ENCODE results near the gene FFAR2.

The FFAR2 gene

DNA sequence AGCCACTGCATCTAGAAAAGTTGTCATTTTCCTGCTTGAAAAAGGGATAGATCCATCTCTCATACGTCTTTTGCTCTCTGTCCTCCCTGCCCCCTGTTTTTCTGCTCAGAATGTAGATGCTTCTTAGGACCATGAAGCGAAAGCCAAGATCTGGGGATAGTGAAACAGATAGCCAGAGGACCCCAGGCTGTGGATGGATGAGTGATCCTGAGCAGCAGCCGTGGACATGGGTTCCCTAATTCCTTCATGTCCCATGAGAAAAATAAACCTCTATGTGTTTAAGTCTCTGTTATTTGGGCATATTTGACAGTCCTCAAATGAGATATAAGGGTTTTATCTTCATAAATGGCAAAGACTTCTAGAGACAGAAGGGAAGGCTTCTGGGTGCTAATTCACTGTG is 12.2 kb upstream of the FFAR2 start:
- Histone ChIP-seq H3K27me3 (replicated peaks; ENCODE audit: control insufficient read depth, insufficient read depth, low read length) (no peaks in the 10 kb centered on the region), H3K4me3 (replicated peaks; ENCODE audit: low read depth, low read length) (no peak overlapping the region), H3K36me3 (ENCODE audit: control insufficient read depth, insufficient read depth, low read length) (no peaks in the 10 kb centered on the region)
- TF ChIP-seq, protein P1, sequence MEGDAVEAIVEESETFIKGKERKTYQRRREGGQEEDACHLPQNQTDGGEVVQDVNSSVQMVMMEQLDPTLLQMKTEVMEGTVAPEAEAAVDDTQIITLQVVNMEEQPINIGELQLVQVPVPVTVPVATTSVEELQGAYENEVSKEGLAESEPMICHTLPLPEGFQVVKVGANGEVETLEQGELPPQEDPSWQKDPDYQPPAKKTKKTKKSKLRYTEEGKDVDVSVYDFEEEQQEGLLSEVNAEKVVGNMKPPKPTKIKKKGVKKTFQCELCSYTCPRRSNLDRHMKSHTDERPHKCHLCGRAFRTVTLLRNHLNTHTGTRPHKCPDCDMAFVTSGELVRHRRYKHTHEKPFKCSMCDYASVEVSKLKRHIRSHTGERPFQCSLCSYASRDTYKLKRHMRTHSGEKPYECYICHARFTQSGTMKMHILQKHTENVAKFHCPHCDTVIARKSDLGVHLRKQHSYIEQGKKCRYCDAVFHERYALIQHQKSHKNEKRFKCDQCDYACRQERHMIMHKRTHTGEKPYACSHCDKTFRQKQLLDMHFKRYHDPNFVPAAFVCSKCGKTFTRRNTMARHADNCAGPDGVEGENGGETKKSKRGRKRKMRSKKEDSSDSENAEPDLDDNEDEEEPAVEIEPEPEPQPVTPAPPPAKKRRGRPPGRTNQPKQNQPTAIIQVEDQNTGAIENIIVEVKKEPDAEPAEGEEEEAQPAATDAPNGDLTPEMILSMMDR (IDR thresholded peaks at IDR 0.05; ENCODE audit: insufficient read depth, low read length, poor library complexity, severe bottlenecking), result no peak
- DNase-seq (ENCODE audit: extremely low read depth, insufficient read length), result no peak

DNA sequence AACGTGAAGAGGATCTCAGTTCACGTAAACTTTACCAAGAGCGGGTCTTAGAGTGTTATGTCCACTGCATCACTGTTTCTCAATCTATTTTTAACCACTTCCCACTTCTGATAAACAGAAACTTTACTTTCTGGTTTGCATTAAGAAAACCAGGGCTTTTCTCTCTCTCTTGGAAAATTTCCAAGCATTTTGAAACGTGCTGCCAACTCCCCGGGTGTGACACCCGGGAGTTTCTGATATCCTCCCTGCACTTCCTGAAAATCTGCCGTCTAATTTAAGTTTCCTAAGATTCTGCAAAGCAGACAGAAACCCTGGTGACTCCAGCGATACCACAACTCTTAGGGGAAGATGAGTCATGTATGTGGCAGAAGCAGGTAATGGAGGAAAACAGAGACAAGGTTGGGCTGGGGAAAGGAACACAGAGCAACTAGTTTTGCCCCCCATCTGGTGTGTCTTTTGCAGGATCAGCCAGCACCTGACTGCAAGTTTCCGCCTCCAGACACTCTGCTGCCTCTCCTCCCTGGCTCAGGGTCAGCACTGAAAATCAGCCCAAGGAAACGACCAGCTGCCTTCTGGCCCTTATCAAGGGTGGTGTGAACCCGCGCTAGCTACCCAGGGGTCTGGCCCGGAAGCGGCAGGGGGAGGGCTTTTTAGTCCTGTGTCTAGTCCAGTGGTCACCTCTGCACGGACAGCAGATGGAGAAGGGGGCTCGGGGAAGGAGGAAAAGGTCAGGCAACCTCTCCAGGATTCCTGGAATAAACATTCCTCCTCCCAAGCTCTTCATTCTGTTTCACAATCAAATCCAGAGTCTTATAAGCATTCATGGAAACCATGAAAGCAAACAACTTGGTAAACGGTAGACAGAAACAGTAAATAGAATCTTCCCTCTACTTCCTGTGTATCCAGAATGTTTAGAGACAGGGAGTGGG is 11.3 kb upstream of the FFAR2 start:
- Histone ChIP-seq H3K4me3 (replicated peaks; ENCODE audit: low read depth, low read length) (0 out of 2 replicates have a peak overlapping the region, but pooled peaks have one; percentile 7), H3K27me3 (replicated peaks; ENCODE audit: control insufficient read depth, insufficient read depth, low read length) (no peaks in the 10 kb centered on the region)

DNA sequence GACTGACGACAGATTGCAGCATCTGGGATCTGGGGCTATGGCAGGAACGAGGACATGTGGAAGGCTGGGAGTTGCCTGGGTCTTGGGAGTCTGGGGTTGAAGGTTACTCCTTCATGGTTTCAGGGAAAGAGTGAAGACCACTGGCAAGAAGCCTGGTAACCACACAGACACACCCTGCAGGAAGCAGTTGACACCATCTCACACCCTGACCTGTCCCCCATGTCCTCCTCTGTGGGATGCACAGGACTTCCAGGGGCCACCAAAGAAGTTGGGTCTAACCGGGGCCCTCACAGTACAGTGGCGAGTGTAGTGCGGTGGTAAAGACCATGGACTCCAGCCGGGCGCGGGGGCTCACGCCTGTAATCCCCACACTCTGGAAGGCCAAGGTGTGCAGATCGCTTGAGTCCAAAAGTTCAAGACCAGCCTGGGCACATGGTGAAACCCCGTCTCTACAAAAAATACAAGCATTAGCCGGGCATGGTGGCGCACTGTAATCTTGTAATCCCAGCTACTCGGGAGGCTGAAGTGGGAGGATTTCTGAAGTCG is 10.6 kb upstream of the FFAR2 start:
- no peak overlapping the region for H3K4me3 ChIP-seq (replicated peaks; ENCODE audit: low read depth, low read length)
- TF ChIP-seq, protein P1 (IDR thresholded peaks at IDR 0.05; ENCODE audit: insufficient read depth, low read length, poor library complexity, severe bottlenecking), result no peak
- H3K27me3 ChIP-seq (replicated peaks; ENCODE audit: control insufficient read depth, insufficient read depth, low read length), result no peaks in the 10 kb centered on the region
- DNase-seq (ENCODE audit: extremely low read depth, insufficient read length), result no peak
- no peaks in the 10 kb centered on the region for H3K36me3 ChIP-seq (ENCODE audit: control insufficient read depth, insufficient read depth, low read length)

More for the DNA sequence above, 11.3 kb upstream of the FFAR2 start:
- no peak for DNase-seq (ENCODE audit: extremely low read depth, insufficient read length)
- TF ChIP-seq, protein P1 (IDR thresholded peaks at IDR 0.05; ENCODE audit: insufficient read depth, low read length, poor library complexity, severe bottlenecking), result no peak
- no peaks in the 10 kb centered on the region for H3K36me3 ChIP-seq (ENCODE audit: control insufficient read depth, insufficient read depth, low read length)

DNA sequence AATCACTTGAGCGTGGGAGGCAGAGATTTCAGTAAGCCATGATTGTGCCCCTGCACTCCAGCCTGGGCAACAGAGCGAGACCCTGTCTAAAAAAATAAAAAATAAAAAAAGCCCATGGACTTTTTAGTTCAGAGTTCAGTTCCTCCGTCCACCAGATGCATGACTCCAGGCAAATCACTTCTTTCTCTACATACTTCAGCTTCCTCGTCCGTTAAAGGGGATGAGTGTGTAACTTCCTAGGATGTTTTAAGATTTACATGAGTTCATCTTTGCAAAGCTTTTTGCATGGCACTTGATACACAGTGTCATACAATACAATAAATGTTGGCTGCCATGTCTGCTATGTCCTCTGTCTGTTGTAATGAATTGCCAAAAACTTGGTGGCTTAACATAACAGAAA is 10.0 kb upstream of the FFAR2 start:
- TF ChIP-seq, protein P1 (IDR thresholded peaks at IDR 0.05; ENCODE audit: insufficient read depth, low read length, poor library complexity, severe bottlenecking), result no peak
- Histone ChIP-seq H3K36me3 (ENCODE audit: control insufficient read depth, insufficient read depth, low read length) (no peaks in the 10 kb centered on the region), H3K27me3 (replicated peaks; ENCODE audit: control insufficient read depth, insufficient read depth, low read length) (no peaks in the 10 kb centered on the region), H3K4me3 (replicated peaks; ENCODE audit: low read depth, low read length) (no peak overlapping the region)
- DNase-seq (ENCODE audit: extremely low read depth, insufficient read length), result no peak

DNA sequence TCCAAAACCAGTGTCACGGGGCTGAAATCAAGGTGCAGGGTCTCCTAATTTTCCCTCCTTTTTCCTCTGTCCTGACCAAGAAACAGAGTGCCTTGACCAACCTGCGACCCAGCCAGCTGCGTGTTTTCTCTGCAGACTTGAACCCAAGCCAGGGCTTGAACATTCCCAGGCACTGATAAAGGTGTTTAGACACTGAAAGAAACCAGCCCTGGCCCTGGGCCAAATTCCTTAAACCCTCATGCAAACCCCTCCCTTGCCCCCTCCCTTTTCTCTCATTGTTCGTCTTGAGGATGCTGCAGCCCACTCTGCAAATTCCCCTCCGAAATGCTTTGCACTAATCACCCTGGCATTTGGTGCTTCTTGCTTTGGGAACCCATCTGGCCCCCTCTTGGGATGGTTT is 9.5 kb upstream of the FFAR2 start:
- H3K36me3 ChIP-seq (ENCODE audit: control insufficient read depth, insufficient read depth, low read length), result no peaks in the 10 kb centered on the region
- no peak overlapping the region for H3K4me3 ChIP-seq (replicated peaks; ENCODE audit: low read depth, low read length)
- TF ChIP-seq, protein P1 (IDR thresholded peaks at IDR 0.05; ENCODE audit: insufficient read depth, low read length, poor library complexity, severe bottlenecking), result no peak
- no peaks in the 10 kb centered on the region for H3K27me3 ChIP-seq (replicated peaks; ENCODE audit: control insufficient read depth, insufficient read depth, low read length)
- DNase-seq (ENCODE audit: extremely low read depth, insufficient read length), result no peak

All from GM06990 (cell line).